Measurements from ENCODE around the gene CERCAM.
A peak's percentile ranks its signal among the peaks of the same experiment; 100 is the strongest.
"Not testable (repeated sequence)": the region's sequence is repeated elsewhere in the genome, so short reads cannot be mapped to it uniquely, and the experiment has no call there.

CERCAM gene

DNA sequence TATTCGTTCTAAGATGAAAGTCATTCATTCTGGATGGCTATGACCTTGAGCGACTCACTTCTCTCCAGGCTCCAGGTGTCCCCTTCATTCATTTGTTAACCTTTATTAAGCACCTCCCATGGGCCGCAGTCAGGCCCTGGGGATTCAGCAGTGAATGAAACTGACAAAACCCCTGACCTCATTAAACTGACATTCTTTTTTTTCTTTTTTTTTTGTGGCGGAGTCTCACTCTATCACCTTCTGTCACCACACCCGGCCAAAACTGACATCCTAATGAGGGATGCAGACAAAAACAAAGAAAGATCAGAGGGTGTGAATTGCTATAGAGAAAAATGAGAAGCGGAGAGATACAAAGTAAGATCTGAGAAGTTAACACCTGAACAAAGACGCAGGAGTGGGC, 18.6 kb downstream of the CERCAM start:
- H3K4me3 ChIP-seq (ENCODE audit: low read depth, low read length): no peak overlapping the region
- TF ChIP-seq CTCF (IDR thresholded peaks at IDR 0.05; ENCODE audit: borderline replicate concordance, insufficient read depth, low read depth, low read length): no peak

DNA sequence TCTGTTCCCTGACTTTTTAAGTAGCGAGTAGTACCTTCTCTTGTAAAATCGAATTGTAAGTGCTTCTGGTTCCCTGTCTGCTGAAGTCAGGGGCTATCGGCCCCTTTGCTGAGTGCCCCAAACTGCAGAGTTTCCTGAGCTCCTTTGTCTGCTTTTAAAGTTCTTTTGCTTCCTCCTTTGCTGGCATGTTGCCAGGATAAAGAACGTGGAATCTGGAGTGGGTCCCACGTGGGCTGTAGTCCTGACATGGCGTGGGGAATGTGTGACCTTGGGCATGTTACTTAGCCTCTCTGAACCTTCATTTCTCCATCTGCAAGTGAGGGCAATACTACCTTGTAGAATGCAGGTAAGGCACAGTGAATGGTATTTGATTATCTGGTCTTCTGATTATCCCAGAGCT, 21.5 kb downstream of the CERCAM start:
- TF ChIP-seq CTCF (IDR thresholded peaks at IDR 0.05; ENCODE audit: borderline replicate concordance, insufficient read depth, low read depth, low read length): no peak
- no peak overlapping the region for H3K4me3 ChIP-seq (ENCODE audit: low read depth, low read length)

- H3K4me3 ChIP-seq (ENCODE audit: low read depth, low read length): not testable (repeated sequence)
These were observed 25.8 kb downstream of the CERCAM start for GRCh38 chr9:128446505-128446904.

GRCh38 chr9:128448746-128449145, 28.1 kb downstream of the CERCAM start:
- TF ChIP-seq CTCF (IDR thresholded peaks at IDR 0.05; ENCODE audit: borderline replicate concordance, insufficient read depth, low read depth, low read length): no peak
- no peak overlapping the region for H3K4me3 ChIP-seq (ENCODE audit: low read depth, low read length)

DNA sequence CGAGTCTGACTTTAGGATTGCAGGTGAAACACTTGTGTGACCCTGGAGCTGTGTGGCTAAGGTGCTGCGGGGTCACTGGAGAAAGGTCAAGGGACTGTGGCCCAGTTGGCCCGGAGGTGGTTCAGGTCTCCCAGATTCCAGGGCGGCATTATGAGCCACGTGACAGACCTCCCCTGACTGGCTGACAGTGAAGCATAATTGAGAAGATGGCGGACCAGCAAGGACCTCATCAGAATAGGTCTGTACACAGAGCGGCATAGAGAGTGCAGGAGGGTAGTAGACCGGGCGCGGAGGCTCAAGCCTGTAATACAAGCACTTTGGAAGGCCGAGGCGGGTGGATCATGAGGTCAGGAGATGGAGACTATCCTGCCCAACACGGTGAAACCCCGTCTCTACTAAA, 34.3 kb downstream of the CERCAM start:
- no peak for TF ChIP-seq CTCF (IDR thresholded peaks at IDR 0.05; ENCODE audit: borderline replicate concordance, insufficient read depth, low read depth, low read length)

GRCh38 chr9:128455849-128456612, 35.4 kb downstream of the CERCAM start, which contains the start of gene ODF2:
TSS of gene ODF2 (plus strand) at chr9:128456006. CDS start at chr9:128456092, 86 bp downstream.
- no peak for TF ChIP-seq CTCF (IDR thresholded peaks at IDR 0.05; ENCODE audit: borderline replicate concordance, insufficient read depth, low read depth, low read length)
- peak within 1 kb of the TSS; percentile 91 for H3K4me3 ChIP-seq (ENCODE audit: low read depth, low read length)

More for the DNA sequence above, 34.3 kb downstream of the CERCAM start:
- no peak overlapping the region for H3K4me3 ChIP-seq (ENCODE audit: low read depth, low read length)

DNA sequence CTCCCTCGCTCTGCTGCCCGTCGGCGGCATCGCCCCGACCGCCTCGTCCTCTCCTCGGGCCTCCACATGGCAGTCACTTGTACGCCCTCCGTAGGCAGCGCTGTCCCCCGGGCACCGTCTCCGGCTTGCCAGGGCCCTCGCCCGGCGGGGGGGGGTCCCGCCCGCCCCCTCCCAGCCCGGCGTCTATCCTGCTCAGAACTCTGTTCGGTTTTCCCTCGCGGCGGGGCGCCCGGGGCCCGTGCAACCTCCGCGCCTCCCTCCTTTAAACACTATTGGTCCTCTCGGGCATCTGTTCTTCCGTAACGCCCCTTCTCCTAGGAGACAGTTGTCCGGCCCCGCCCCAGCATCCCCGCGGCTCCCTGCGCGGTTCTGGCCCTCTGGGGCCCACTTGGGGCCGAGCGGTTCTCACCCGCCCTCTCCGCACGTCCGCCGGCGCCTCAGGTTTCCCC, 36.0 kb downstream of the CERCAM start:
- no peak for TF ChIP-seq CTCF (IDR thresholded peaks at IDR 0.05; ENCODE audit: borderline replicate concordance, insufficient read depth, low read depth, low read length)
- H3K4me3 ChIP-seq (ENCODE audit: low read depth, low read length): peak overlapping the region; percentile 91
